Prostate gland (tissue), 2 donors: Measurements from ENCODE around the gene MDC1.

Source experiments
- CTCF ChIP-seq, 4 experiments: fragments of 200-600 bp in 2 of 4; fragments of 450-650 bp in 2 of 4; sonication (generic) in 2 of 4; IDR thresholded peaks; 1 replicate in 3 of 4; 2 replicates in 1 of 4; pipeline ENCODE4 v1.5.1; 2016 to 2019; ENCODE audit warnings: antibody characterized with exemption in 4 of 4, mild to moderate bottlenecking in 2 of 4, moderate library complexity in 2 of 4
- POLR2A ChIP-seq: fragments of 450-650 bp; IDR thresholded peaks from one replicate; pipeline ENCODE4 v1.6.1; 2016; ENCODE audit warnings: antibody characterized with exemption, mild to moderate bottlenecking

- TF ChIP-seq CTCF (IDR thresholded peaks at IDR 0.05), result peak; percentile 82 to 94 (median 92)
- TF ChIP-seq POLR2A, result peak; percentile 40
Measured at GRCh38 chr6:30672445-30673253, 44.4 kb downstream of the MDC1 start, which contains the start of gene DHX16.
